Lower leg skin (tissue), 3 donors: ENCODE results near the gene PLXDC2.

Experiments used
- POLR2A ChIP-seq, 2 donors: fragments of 450-650 bp; IDR thresholded peaks; one replicate each; pipeline ENCODE4 v1.6.1; 2016 to 2017; ENCODE audit warnings: antibody characterized with exemption in 2 of 2, mild to moderate bottlenecking in 1 of 2, moderate library complexity in 1 of 2
- TF ChIP-seq, protein P1 (sequence below), 3 donors: fragments of 450-650 bp; IDR thresholded peaks; one replicate each; pipeline ENCODE4 v1.5.1; 2016; ENCODE audit warnings: antibody characterized with exemption in 3 of 3, mild to moderate bottlenecking in 3 of 3, moderate library complexity in 2 of 3

- TF ChIP-seq, protein P1, sequence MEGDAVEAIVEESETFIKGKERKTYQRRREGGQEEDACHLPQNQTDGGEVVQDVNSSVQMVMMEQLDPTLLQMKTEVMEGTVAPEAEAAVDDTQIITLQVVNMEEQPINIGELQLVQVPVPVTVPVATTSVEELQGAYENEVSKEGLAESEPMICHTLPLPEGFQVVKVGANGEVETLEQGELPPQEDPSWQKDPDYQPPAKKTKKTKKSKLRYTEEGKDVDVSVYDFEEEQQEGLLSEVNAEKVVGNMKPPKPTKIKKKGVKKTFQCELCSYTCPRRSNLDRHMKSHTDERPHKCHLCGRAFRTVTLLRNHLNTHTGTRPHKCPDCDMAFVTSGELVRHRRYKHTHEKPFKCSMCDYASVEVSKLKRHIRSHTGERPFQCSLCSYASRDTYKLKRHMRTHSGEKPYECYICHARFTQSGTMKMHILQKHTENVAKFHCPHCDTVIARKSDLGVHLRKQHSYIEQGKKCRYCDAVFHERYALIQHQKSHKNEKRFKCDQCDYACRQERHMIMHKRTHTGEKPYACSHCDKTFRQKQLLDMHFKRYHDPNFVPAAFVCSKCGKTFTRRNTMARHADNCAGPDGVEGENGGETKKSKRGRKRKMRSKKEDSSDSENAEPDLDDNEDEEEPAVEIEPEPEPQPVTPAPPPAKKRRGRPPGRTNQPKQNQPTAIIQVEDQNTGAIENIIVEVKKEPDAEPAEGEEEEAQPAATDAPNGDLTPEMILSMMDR (IDR thresholded peaks at IDR 0.05), result no peak
- TF ChIP-seq POLR2A (IDR thresholded peaks at IDR 0.05), result no peak
Measured at GRCh38 chr10:19818876-19819275, 2.6 kb downstream of the PLXDC2 start.
